Endothelial cell (in vitro differentiated cells): ENCODE results near the gene AFG1L. TPM values are rescaled to one million over a fixed set of nuclear protein-coding genes. Genes with fewer than 3 reads are reported as not detected.
"Not testable (repeated sequence)": the region's sequence is repeated elsewhere in the genome, so short reads cannot be mapped to it uniquely, and the experiment has no call there.

ENCODE experiments used
- DNase-seq: peaks from one replicate; pipeline ENCODE4 v3.0.0; 2021; ENCODE audit warnings: low spot score
- H3K27ac Mint-ChIP-seq: one replicate; pipeline ENCODE4 v1.8.0; 2021; ENCODE audit warnings: mixed read lengths, inconsistent platforms; ENCODE audit not compliant: unreplicated experiment
- H3K27me3 Mint-ChIP-seq: one replicate; pipeline ENCODE4 v1.8.0; 2021; ENCODE audit warnings: mild to moderate bottlenecking, moderate library complexity, mixed read lengths, inconsistent platforms; ENCODE audit not compliant: unreplicated experiment
- H3K36me3 Mint-ChIP-seq: one replicate; pipeline ENCODE4 v1.8.0; 2021; ENCODE audit warnings: mild to moderate bottlenecking, low read depth, mixed read lengths, inconsistent platforms; ENCODE audit not compliant: unreplicated experiment
- H3K4me1 Mint-ChIP-seq: one replicate; pipeline ENCODE4 v1.8.0; 2021; ENCODE audit warnings: mild to moderate bottlenecking, mixed read lengths, inconsistent platforms; ENCODE audit not compliant: unreplicated experiment
- H3K4me3 Mint-ChIP-seq: one replicate; pipeline ENCODE4 v1.8.0; 2021; ENCODE audit warnings: mild to moderate bottlenecking, mixed read lengths, inconsistent platforms; ENCODE audit not compliant: unreplicated experiment
- H3K9me3 Mint-ChIP-seq: one replicate; pipeline ENCODE4 v1.8.0; 2021; ENCODE audit warnings: mixed read lengths, inconsistent platforms; ENCODE audit not compliant: unreplicated experiment
- total RNA-seq: library from RNA; stranded (reverse); fragmentation: NEBNext Ultra II Directional; extraction: Animal tissue kit (Norgen Biotek cat#: 25700); gene quantifications from one replicate; pipeline ENCODE4 v1.2.1, GENCODE V29; 2021; ENCODE audit not compliant: unreplicated experiment
- TF ChIP-seq, protein P1 (sequence below): fragments of 200-600 bp; sonication (generic); IDR thresholded peaks from one replicate; pipeline ENCODE4 v1.5.0; 2021; ENCODE audit warnings: antibody characterized with exemption; ENCODE audit not compliant: unreplicated experiment

Gene AFG1L
- total RNA-seq, 1 donor from 2014 or later: 5.7 TPM

DNA sequence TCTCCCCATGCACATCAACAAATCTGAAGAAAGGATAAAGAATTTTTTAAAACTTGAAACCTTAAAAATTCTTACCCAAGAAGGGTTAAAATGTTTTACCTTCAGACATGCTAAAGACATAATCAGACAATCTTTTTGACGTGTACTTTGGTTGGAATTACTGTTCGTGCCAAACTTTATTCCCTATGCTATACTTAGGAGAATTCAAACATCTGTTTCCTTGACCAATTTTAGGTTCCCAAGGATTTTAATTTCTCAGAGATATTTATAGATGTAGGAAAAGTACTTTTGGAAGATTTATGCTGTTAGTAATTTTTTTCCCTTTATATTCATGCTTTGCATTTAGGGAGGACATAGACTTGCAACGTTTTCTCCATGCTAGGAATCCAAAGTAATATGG, 108.4 kb downstream of the AFG1L start:
- no peaks in the 10 kb centered on the region for H3K4me1 Mint-ChIP-seq
- no peaks in the 10 kb centered on the region for H3K9me3 Mint-ChIP-seq
- no peak for DNase-seq
- H3K36me3 Mint-ChIP-seq: peaks cover 4% of the 10 kb centered on the region
- H3K27me3 Mint-ChIP-seq: no peaks in the 10 kb centered on the region
- TF ChIP-seq, protein P1, sequence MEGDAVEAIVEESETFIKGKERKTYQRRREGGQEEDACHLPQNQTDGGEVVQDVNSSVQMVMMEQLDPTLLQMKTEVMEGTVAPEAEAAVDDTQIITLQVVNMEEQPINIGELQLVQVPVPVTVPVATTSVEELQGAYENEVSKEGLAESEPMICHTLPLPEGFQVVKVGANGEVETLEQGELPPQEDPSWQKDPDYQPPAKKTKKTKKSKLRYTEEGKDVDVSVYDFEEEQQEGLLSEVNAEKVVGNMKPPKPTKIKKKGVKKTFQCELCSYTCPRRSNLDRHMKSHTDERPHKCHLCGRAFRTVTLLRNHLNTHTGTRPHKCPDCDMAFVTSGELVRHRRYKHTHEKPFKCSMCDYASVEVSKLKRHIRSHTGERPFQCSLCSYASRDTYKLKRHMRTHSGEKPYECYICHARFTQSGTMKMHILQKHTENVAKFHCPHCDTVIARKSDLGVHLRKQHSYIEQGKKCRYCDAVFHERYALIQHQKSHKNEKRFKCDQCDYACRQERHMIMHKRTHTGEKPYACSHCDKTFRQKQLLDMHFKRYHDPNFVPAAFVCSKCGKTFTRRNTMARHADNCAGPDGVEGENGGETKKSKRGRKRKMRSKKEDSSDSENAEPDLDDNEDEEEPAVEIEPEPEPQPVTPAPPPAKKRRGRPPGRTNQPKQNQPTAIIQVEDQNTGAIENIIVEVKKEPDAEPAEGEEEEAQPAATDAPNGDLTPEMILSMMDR: no peak
- no peak overlapping the region for H3K4me3 Mint-ChIP-seq
- no peak overlapping the region for H3K27ac Mint-ChIP-seq

DNA sequence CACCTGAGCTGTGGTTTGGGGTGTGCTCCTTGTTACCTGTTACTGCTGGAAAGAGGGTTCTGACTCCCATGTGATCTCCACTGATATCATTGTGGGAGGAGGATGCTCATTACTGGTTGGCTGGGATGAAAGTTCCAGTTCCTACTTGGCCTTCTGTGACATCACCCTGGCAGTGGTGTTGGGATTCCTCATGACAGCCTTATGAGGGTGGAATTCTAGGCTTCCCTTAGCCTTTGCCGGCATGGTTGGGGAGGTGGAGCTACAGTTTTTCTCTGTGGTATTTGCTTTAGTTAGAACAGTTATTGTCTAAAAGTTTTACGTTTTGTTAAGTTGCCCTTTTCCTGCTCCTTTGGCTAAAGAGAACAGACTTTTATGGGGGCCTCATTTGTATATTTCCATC, 112.1 kb downstream of the AFG1L start:
- H3K9me3 Mint-ChIP-seq: no peaks in the 10 kb centered on the region

DNA sequence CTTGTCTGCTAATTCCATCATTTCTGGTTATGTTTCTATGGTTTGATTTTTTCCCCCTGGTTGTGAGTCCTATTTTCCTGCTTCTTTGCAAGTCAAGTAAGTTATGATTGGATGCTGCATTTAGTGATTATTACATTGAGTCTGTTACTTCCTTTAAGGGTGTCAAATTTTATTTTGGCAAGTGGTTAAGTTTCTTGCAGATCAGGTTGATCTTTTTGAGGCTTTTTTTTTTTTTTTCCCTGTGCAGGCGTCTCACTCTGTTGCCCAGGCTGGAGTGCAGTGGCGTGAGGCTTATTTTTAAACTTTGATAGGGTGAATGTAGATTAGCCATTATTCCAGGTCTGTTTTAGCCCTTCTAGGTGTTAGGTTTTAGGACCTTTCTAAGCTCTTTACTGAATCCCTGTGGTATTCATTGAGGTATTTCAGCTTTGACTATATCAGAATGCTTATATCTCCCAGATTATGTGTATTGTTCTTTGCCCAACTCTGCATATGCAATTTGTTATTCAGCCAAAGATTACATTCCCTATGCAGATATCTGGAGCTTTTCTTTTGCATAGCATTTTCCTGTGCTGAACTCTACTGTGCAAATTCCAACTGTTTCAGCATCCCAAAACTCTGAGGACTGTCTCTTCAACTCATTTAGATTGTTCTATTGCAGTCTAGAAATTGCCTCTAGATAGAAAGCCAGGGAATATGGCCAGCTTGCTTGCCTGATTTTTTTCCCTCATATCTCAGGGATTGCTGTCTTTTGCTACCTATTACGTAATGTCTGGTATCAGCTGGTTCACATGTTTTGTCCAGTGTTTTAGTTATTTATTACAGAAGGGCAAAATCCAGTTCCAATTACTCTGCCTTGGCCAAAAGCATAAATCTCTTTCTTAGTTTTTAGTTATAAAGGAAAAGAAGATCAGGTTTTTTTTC, 113.3 kb downstream of the AFG1L start:
- DNase-seq: no peak
- H3K4me3 Mint-ChIP-seq: no peak overlapping the region

More for the DNA sequence above, 112.1 kb downstream of the AFG1L start:
- Mint-ChIP-seq H3K27me3 (no peaks in the 10 kb centered on the region), H3K4me1 (no peaks in the 10 kb centered on the region), H3K36me3 (peaks cover 12% of the 10 kb centered on the region), H3K4me3 (no peak overlapping the region), H3K27ac (no peak overlapping the region)
- DNase-seq: no peak
- TF ChIP-seq, protein P1: no peak

DNA sequence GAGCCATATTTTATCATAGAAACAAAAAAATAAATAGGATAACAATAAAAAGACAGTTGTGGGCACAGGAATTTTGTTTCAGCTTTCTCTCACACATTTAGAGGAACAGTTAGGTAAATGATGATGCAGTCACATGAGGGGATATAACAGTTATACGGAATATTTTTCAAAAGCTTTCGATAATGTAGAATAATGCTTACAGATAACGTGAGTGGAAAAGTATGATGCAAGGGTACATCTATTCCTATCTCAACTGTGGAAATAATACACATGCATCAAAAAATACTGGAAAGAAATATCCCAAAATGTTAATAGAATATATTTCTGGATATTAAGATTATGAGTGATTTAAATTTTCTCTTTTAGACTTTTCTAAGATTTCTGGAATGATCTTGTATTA, 114.0 kb downstream of the AFG1L start:
- Mint-ChIP-seq H3K36me3 (peaks cover 14% of the 10 kb centered on the region), H3K27me3 (no peaks in the 10 kb centered on the region), H3K27ac (no peak overlapping the region), H3K4me1 (no peaks in the 10 kb centered on the region), H3K9me3 (no peaks in the 10 kb centered on the region), H3K4me3 (no peak overlapping the region)
- TF ChIP-seq, protein P1: no peak
- no peak for DNase-seq

More for the DNA sequence above, 113.3 kb downstream of the AFG1L start:
- Mint-ChIP-seq H3K36me3 (peaks cover 14% of the 10 kb centered on the region), H3K4me1 (no peaks in the 10 kb centered on the region), H3K9me3 (no peaks in the 10 kb centered on the region), H3K27ac (no peak overlapping the region), H3K27me3 (no peaks in the 10 kb centered on the region)
- TF ChIP-seq, protein P1: no peak

DNA sequence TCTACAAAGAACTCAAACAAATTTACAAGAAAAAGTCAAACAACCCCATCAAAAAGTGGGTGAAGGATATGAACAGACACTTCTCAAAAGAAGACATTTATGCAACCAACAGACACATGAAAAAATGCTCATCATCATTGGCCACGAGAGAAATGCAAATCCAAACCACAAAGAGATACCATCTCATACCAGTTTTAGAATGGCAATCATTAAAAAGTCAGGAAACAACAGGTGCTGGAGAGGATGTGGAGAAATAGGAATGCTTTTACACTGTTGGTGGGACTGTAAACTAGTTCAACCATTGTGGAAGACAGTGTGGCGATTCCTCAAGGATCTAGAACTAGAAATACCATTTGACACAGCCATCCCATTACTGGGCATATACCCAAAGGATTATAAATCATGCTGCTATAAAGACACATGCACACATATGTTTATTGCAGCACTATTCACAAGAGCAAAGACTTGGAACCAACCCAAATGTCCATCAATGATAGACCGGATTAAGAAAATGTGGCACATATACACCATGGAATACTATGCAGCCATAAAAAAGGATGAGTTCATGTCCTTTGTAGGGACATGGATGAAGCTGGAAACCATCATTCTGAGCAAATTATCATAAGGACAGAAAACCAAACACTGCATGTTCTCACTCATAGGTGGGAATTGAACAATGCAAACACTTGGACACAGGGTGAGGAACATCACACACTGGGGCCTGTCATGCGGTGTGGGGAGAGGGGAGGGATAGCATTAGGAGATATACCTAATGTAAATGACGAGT, 121.4 kb downstream of the AFG1L start:
- not testable (repeated sequence) for H3K9me3 Mint-ChIP-seq, H3K27me3 Mint-ChIP-seq, H3K36me3 Mint-ChIP-seq, H3K27ac Mint-ChIP-seq, H3K4me1 Mint-ChIP-seq, H3K4me3 Mint-ChIP-seq, DNase-seq
